ENCODE results near the gene BACH2. TPM values are rescaled to one million over a fixed set of nuclear protein-coding genes. Genes with fewer than 3 reads are reported as not detected.
"Not testable (repeated sequence)": the region's sequence is repeated elsewhere in the genome, so short reads cannot be mapped to it uniquely, and the experiment has no call there.

BACH2 gene
- total RNA-seq, 1 experiment from 2014 or later: 0.15 TPM

DNA sequence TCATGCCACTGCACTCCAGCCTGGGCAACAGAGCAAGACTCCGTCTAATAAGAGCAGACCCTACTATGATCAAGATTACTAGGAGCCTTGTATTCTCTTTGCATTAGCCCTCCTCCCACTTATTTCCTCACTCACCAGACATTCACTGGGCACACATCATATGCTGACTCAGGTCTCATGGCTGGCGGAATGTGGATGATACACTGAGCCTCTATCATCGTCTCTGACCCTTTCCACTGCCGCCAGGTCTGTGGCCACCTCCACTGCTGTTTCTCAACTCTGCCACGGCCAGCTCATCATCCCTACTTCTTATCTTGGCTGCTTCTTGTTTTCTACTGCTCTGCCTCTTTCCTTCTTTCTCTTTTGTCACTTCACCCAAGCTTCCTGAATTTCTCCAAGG lies 161.0 kb downstream of the BACH2 start:
- no peak for DNase-seq (ENCODE audit: extremely low read depth, low read depth)

DNA sequence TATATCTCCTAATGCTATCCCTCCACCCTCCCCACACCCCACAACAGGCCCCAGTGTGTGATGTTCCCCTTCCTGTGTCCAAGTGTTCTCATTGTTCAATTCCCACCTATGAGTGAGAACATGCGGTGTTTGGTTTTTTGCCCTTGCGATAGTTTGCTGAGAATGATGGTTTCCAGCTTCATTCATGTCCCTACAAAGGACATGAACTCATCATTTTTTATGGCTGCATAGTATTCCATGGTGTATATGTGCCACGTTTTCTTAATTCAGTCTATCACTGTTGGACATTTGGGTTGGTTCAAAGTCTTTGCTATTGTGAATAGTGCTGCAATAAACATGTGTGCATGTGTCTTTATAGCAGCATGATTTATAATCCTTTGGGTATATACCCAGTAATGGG lies 163.0 kb downstream of the BACH2 start:
- DNase-seq (ENCODE audit: extremely low read depth, low read depth): not testable (repeated sequence)

DNA sequence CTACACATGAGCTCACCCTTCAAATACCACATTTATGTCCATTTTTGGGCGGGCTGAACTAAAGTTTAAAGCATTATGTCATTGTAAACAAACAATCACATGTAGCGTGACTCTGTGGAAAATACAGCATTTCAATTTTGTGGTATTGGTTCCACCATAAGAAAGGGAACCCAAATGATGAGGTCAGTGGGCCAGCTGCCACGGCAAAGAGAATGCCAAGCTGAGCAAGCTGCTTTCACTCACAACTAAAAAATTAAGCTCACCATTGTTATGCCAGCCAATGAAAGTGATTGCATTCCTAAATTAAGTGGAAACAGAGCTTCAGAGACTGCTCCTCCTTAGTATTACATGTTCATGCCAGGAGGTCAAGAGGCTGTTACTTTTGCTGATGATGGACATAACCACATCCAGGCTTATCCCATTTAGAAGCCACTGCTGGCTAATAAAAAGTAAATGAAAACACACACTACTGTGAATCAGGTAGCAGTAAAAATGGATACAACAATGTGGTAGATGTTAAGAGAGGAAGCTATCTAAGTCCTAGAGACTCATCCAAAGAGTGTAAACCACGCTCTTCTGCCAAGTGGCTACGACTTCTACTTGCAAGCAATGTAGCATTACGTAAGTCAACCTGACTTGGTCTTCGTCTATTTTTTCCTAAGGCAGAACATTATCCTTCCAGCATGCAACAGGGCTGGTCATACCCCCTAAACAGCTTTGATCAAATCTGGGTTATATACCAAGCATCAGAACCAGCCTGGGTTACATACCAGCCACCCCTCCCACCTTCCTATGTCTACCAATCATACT lies 164.8 kb downstream of the BACH2 start:
- DNase-seq (ENCODE audit: extremely low read depth, low read depth): no peak

DNA sequence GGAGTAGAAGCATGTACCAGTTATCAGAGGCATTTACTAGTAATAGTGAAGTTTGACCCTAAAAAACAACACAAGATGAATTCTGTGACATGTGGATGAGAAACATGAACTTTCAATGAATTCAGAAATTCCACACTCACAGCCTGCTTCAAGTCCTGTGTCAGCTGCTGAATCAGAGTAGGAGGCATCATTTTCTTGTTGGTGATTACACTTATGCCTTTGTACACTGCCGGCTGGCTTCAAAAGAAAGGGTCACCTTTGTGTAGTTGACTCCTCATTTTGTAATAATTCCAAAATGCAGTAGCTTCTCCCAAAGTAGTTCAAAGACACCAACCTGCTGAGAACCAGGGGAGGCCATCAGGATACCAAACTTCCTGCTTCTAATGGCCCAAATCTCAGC lies 165.5 kb downstream of the BACH2 start:
- no peak for DNase-seq (ENCODE audit: extremely low read depth, low read depth)

DNA sequence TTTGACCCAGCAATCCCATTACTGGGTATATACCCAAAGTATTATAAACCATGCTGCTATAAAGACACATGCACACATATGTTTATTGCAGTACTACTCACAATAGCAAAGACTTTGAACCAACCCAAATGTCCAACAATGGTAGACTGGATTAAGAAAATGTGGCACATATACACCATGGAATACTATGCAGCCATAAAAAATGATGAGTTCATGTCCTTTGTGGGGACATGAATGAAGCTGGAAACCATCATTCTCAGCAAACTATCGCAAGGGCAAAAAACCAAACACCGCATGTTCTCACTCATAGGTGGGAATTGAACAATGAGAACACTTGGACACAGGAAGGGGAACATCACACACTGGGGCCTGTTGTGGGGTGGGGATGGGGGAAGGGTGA lies 168.0 kb downstream of the BACH2 start:
- DNase-seq (ENCODE audit: extremely low read depth, low read depth): not testable (repeated sequence)

DNA sequence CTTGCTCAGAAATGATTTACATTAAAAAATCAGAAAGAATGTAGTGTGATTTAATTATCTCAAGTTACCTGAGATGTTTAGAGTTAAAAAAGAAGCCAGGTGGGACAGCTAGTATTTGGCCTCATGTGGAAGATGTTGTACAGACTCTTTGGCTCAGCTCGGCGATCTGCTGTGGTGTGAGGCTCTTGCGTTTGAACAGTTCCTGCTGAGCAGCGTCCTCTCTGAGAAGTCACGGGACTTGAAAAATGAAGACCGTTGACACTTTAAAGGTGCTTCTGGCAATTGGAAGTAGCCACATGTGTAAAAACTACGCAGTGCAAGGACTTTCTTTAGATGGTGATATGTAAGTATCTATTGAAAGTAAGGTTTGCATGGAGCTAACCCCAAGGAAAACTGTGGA lies 169.0 kb downstream of the BACH2 start:
- no peak for DNase-seq (ENCODE audit: extremely low read depth, low read depth)

DNA sequence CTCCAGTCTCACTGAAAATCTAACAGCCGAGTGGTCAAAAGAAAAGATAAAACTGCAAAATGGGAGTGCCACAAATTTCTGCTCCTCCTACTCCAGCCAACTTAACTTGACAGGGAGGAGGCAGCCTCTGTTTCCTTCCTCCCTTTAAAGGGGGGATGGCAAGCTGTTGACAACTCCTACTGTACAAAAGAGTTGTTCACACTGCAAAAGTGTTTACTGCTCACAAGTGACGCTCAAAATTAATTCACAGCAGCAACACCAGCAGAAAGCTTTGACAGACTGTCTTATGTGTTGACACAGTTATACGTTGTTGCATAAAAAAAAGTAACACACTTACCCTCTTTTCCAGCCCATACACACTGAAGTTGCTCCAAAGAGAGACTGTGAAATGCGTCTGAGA lies 169.8 kb downstream of the BACH2 start:
- no peak for DNase-seq (ENCODE audit: extremely low read depth, low read depth)

DNA sequence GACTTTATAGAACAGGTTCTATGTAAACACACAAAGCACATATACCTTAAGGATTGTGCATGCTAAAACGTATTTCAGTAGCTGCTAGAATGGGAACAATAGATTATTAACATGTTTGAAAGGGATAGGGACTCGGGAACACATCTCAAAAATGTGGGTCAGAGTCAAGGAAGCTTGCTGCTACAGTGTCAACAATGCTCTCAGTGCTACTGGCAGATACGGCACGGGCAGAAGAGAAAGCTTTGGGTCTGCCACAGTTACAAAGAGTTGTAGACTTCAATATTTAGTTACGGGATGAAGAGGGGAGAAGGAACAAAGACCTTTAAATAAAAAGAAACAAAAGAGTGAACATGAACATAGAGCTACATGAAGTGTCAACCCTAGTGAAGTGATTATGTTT lies 170.5 kb downstream of the BACH2 start:
- DNase-seq (ENCODE audit: extremely low read depth, low read depth): no peak

DNA sequence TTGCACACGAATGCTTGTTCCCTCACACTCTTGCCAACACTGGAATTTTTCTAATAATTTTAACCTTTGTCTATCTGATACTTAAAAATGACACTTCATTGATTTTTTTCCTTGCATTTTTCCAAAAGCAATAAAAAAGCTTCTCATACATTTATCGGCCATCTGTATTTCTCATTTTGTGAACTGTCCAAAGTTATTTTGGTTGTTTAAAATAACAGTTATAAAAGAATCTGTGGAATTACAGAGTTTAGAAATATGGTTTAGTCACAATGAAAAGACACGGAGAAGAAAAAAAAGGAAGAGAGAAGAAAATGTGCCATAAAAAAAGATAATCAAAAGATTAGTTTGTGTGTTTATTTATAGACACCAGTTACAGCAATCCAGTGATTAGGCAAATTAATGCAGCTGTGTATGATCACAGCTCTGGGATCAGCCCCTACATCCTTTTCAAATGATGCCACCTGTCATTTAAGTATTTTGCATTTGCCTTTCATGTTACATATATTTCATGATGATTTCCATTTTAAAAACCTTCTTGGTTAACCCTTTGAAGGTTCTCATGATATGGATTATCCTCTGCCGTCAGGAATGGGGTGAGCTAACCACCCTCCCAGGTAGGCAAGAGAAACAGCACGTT lies 171.7 kb downstream of the BACH2 start:
- no peak for DNase-seq (ENCODE audit: extremely low read depth, low read depth)

DNA sequence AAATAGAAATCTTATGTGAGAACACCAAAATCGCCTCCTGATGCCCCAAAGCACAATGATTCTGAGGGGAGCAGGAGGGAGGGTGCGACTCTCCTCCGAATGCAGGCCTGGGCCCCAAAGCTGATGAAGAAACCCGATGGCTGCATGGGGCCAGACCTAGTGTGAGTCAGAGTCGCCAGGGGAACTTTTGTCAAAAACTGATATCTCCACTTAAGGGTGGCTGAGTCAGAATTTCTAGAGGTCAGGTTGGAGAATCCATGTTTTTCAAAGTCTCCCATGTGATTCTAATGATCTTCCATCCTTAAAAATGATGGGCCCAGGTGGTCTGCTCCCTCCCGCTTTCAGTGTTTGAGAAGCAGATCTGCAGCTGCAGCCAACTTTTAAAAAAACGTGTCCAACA lies 172.8 kb downstream of the BACH2 start:
- no peak for DNase-seq (ENCODE audit: extremely low read depth, low read depth)

DNA sequence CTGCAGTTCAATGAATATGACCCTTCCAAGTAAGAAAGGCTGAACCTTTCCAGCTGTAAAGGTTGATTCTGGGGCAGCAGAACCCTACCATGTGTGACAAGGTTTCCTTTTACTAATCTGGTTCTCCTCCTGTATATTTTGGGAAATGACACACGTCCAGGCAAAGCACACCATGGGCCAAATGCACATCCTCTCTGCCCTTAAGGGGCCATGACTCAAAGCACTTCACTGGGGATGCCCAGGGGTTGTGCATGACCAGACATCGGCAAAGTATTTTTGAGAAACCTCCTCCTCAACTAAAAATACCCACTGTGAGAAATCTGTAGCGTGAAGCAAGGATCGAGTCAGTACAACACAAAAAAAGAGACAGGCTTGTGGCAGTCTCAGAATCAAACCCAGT lies 174.7 kb downstream of the BACH2 start:
- DNase-seq (ENCODE audit: extremely low read depth, low read depth): no peak

DNA sequence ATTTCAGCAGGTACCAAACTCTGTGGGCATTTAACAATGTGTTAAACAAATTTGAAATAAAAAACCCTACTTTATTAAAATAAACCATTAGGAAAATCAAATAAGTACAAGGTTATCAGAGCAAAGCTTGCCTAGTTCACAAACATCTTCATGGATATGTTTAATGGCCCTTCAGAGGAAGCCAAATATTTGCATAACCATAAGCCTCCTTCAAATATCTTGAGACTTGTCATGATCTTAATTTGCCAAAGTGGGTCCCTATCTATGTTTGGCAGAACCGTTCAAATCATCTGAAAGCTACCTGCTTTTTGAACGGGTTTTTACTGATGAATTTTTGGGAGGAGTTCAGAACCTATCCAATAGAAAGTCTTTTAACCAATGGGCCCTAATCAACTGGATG lies 176.3 kb downstream of the BACH2 start:
- no peak for DNase-seq (ENCODE audit: extremely low read depth, low read depth)

DNA sequence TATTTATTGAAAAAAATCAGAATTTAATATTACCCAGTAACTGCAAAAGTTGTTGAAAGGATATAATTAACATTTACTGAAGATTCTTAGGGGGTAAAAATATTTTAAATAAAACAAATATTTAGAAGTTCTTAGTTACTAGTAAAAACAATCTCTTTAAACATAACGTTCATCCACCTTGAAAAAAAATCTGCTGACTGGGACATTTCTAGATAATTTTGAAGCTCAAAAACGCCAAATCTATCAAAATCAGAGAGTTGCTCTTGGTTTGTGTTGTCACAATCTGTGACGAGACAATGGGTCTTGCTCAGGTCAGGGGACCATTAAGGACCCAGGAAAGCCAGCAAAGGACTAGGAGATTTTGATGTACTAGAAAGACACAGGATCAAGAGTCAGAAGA lies 177.0 kb downstream of the BACH2 start:
- DNase-seq (ENCODE audit: extremely low read depth, low read depth): no peak

DNA sequence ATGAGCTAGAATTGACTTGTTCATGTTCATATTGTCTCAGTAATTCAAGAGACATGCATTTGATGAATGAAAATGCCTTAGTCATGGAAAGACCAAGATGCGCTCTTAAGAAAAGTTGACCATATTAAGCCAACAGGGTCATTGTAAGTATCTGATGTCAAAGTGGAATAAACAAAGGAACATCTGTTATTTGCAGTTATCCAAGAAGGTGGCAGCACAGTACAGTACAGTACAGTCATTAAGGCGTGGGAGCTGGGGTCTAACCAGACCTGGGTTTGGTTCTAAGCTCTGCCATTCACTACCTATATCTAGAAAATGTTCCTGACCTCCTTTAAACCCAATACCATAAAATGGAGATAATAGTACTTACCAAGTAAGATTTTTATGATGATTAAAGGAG lies 178.1 kb downstream of the BACH2 start:
- DNase-seq (ENCODE audit: extremely low read depth, low read depth): no peak

DNA sequence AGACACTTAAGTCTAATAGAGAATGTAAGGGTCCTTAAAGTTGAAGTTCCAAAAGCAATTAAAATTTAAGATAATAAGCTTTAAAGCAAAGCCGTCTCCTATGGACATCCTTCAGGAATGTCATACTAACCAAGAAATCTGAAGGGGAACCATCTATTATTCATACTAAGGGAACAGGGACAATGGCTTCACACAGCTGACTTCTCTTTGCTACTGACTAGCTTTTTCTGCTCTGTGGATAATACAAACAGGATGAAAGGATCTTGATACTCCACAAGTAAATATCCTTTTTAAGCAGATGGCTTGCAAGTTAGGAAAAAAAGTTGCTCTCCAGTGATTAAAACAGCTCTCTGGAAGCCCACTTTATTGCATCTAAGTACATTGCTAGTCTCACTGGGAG lies 178.6 kb downstream of the BACH2 start:
- DNase-seq (ENCODE audit: extremely low read depth, low read depth): no peak

DNA sequence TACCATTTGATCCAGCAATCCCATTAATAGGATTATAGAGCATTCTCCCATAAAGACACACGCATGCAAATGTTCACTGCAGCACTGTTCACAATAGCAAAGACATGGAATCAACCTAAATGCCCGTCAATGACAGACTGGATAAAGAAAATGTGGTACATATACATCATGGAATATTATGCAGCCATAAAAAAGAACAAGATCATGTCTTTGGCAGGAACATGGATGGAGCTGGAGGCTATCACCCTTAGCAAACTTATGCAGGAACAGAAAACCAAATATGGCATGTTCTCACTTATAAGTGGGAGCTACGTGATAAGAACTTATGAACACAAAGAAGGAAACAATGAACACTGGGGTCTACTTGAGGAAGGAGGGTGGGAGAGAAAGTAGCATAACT lies 180.5 kb downstream of the BACH2 start:
- not testable (repeated sequence) for DNase-seq (ENCODE audit: extremely low read depth, low read depth)

DNA sequence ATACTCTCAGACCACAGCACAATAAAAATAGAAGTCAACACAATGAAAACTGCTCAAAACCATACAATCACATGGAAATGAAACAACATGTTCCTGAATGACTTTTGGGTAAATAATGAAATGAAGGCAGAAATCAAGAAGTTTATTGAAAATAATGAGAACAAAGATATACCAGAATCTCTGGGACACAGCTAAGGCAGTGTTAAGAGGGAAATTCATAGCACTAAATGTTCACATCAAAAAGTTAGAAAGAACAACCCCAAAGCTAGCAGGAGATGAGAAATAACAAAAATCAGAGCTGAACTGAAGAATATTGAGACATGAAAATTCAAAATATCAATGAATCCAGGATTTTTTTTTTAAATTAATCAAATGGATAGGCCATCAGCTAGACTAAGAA lies 183.3 kb downstream of the BACH2 start:
- no peak for DNase-seq (ENCODE audit: extremely low read depth, low read depth)

DNA sequence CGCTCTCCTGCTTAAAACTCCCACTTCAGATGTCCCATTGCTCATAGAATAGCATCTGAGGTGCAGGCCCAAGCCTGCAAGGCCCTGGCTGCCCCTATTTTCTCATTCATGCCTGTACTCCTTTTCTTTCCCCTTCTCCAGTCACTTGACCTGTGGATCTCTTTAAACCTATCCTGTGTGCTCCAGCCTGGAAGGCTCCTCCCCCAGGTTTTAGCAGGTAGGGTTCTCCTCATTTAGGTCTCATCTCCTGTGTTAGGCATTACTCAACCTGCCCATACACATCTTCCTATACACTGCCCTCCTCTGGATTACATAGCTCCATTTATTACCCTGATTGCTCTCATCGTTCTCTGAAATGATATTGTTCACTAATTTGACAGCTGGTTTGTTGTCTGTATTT lies 185.3 kb downstream of the BACH2 start:
- DNase-seq (ENCODE audit: extremely low read depth, low read depth): no peak

DNA sequence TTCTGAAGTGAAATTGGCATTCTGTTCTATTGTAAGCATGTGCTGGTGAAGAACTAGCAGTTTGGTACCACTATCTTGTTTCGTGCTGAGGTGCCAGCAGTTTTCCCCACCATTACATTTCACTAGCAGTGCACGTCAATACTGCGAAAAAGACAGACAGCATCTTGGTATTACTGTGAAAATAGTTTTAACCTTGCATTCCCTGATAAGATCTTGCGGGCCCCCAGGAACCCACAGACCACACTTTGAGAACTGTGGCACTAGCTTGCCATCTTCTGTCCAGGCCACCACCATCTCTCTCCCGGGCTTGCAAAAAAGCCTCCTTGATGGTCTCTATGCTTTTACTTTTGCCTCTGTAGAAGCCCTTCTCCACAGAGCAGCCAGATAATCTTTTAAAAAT lies 185.7 kb downstream of the BACH2 start:
- DNase-seq (ENCODE audit: extremely low read depth, low read depth): no peak

DNA sequence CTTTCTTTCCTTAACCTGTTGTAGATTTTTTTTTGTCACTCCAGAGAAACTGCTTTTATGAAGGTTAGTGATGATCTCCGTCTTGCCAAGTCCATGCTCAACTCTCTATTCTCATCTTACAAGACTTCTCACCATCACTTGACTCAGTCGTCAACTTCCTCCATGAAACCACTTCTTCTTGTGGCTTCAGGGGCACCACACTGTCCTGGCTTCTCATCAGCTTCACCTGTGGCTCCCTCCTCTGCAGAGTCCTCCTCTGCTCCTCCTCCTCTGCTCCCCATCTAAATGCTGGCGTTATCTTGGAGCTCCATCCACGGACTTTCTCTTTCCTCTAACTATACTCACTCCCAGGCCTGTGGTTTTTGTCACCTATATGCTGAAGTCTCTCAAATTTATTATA lies 187.5 kb downstream of the BACH2 start:
- DNase-seq (ENCODE audit: extremely low read depth, low read depth): no peak

DNA sequence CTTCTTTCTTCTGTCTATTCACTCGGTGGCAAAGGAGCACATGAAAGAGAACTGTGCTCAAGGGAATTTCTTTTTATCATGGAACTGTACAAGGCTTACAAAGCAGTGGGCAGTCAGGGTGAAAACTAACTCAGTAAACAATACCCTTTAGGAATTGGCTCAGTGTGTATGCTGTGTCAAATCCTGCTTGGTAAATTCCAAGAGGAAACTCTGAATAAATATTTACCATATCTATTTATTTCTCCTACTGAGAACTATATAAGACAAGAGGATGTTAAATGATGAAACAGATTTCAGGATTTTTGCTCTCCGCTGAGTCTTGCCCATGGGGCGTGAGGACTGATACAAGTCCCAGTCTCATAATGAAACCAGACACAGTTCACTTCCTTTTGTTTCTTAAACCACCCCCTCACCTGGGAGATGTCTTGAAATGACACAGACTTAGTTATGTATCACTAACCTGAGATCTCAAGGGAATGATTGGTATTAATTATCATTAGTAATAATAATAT lies 188.8 kb downstream of the BACH2 start:
- no peak for DNase-seq (ENCODE audit: extremely low read depth, low read depth)

DNA sequence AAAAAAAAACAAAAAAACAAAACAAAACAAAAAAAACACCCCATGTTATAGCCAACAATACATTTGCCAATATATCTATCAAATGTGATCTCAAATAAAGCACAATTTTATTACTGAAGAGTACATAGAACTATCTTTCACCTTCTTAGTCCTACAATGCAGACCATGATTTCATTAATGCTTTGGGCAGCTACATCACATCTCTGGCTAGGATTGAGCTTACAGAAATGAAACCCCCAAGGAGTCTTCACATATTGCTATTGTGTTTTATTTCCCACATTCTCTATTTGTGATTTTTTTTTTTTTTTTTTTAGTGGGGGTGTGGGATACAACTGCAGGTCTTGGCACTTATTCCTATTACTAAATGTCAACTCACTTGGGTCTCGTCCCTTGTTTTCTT lies 189.3 kb downstream of the BACH2 start:
- no peak for DNase-seq (ENCODE audit: extremely low read depth, low read depth)
